ENCODE measurements around the gene OCSTAMP. TPM values are rescaled to one million over a fixed set of nuclear protein-coding genes. Genes with fewer than 3 reads are reported as not detected.

OCSTAMP gene
- total RNA-seq, 4 donors from 2014 or later = not detected

GRCh38 chr20:46553926-46554325 is 3.5 kb upstream of the OCSTAMP start:
- no peak for DNase-seq
- no peaks in the 10 kb centered on the region for H3K27me3 ChIP-seq
- no peak for TF ChIP-seq POLR2A (IDR thresholded peaks at IDR 0.05)
- no peak for TF ChIP-seq CTCF (IDR thresholded peaks at IDR 0.05)
- no peaks in the 10 kb centered on the region for H3K36me3 ChIP-seq
- H3K4me1 ChIP-seq = no peaks in the 10 kb centered on the region
- intact Hi-C loops (cut with DNase I; ENCODE audit: low total_unique reads) = no loop called here
- no peaks in the 10 kb centered on the region for H3K9me3 ChIP-seq
- no peak overlapping the region for H3K27ac ChIP-seq
- no peak overlapping the region for H3K4me3 ChIP-seq

- Histone ChIP-seq H3K27ac (no peak overlapping the region), H3K9me3 (no peaks in the 10 kb centered on the region), H3K36me3 (no peaks in the 10 kb centered on the region), H3K27me3 (no peaks in the 10 kb centered on the region), H3K4me3 (no peak overlapping the region), H3K4me1 (no peaks in the 10 kb centered on the region)
- TF ChIP-seq POLR2A (IDR thresholded peaks at IDR 0.05) = no peak
- TF ChIP-seq CTCF (IDR thresholded peaks at IDR 0.05) = no peak
- DNase-seq = no peak
- intact Hi-C loops (cut with DNase I; ENCODE audit: low total_unique reads) = no loop called here
Measured at GRCh38 chr20:46552460-46553420, 2.3 kb upstream of the OCSTAMP start.

GRCh38 chr20:46551522-46552381 is 1.3 kb upstream of the OCSTAMP start:
- TF ChIP-seq POLR2A (IDR thresholded peaks at IDR 0.05) (no peak), CTCF (IDR thresholded peaks at IDR 0.05) (no peak)
- Histone ChIP-seq H3K27ac (no peak overlapping the region), H3K36me3 (no peaks in the 10 kb centered on the region), H3K4me3 (no peak overlapping the region), H3K9me3 (no peaks in the 10 kb centered on the region), H3K4me1 (no peaks in the 10 kb centered on the region), H3K27me3 (no peaks in the 10 kb centered on the region)
- no peak for DNase-seq
- intact Hi-C loops (cut with DNase I; ENCODE audit: low total_unique reads) = no loop called here

GRCh38 chr20:46549188-46549972 is 1.1 kb downstream of the OCSTAMP start:
- no peaks in the 10 kb centered on the region for H3K36me3 ChIP-seq
- H3K4me3 ChIP-seq = no peak overlapping the region
- no peak overlapping the region for H3K27ac ChIP-seq
- H3K4me1 ChIP-seq = no peaks in the 10 kb centered on the region
- no peak for DNase-seq
- intact Hi-C loops (cut with DNase I; ENCODE audit: low total_unique reads) = no loop called here
- TF ChIP-seq CTCF (IDR thresholded peaks at IDR 0.05) = no peak
- no peaks in the 10 kb centered on the region for H3K27me3 ChIP-seq
- H3K9me3 ChIP-seq = no peaks in the 10 kb centered on the region
